T-helper 2 cell (primary cell): ENCODE data around the gene ZFPL1.

Source experiments
- DNase-seq, 5 experiments: peaks; one replicate each; pipeline versions ENCODE4 v3.0.0 to v3.0.0-alpha.2; 2012 to 2022

Gene ZFPL1

DNA sequence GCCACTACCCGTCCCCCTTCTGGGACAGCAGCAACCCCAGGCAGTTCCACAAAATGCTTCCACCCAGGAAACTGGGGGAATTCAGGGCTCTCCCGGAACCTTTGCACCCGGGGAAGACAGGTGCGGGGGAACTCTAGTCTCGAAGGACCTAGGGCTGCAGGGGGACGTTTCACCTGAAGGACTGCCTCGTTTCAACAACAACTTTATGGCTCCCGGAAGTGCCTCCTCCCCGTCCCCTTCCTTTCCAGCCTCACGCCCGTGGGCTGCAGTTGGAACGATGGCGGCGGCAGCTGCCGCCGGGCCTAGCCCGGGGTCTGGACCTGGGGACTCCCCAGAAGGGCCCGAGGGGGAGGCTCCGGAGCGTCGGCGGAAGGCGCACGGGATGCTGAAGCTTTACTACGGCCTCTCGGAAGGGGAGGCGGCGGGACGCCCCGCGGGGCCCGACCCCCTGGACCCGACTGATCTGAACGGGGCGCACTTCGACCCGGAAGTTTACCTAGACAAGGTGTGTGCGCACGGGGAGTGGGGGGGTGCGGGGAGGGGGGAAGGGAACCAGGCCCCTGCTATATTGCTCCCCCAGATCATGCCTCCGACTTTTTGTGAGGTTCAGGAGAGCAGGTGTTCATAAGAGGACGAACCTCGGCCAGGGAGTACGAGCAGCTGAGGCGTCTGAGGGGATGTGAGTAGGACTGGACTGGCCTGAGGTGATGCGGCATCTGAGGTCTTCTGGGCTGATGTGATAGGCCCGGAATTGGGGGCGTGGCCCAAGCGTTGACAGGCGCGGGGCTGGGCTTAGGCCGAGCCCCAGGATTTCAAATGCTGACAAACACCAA is 12.2 kb downstream of the ZFPL1 start, which contains the start of gene VPS51:
Gene VPS51, plus strand, starts transcription at position 241 of the 833 bp plus-strand sequence. Its CDS starts 37 bp downstream, at position 278.
- DNase-seq: peak; percentile 53 to 96 (median 78)

DNA sequence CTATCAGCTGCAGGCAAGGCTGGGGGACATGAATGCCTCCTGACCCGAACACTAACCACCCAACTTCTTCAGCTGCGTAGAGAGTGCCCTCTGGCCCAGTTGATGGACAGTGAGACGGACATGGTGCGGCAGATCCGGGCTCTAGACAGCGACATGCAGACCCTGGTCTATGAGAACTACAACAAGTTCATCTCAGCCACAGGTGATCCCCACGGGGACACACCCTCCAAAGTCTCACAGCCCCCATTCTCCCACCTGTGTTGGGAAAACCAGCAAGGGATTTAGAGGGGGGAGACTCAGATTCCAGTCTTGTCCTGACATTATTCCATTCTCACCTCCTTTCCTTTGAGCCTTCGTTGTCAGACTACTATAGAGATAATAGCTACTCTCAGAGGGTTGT is 12.9 kb downstream of the ZFPL1 start:
- DNase-seq: no peak

DNA sequence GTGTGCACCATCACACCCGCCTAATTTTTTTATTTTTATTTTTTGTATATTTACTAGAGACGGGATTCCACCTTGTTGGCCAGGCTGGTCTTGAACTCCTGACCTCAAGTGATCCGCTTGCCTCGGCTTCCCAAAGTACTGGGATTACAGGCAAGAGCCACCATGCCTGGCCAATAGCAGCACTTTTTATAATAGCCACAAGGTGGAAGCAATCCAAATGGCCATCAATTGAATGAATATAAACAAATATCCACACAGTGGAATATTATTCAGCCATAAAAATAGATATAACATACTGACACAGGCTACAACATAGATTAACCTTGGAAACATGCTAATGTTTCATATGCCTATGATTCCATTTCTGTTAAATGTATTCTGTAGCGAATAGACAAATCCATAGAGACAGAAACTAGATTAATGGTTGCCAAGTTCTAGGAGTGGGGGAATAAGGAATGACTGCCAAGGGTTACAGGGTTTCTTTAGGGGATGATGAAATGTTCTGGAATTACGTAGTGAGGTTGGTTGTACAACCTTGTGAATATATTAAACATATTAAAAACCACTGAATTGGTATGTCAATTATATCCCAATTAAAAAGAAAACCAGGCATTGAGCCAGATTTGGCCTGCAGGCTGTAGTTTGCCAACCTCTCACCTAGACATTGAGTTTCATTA is 16.8 kb downstream of the ZFPL1 start:
- no peak for DNase-seq

DNA sequence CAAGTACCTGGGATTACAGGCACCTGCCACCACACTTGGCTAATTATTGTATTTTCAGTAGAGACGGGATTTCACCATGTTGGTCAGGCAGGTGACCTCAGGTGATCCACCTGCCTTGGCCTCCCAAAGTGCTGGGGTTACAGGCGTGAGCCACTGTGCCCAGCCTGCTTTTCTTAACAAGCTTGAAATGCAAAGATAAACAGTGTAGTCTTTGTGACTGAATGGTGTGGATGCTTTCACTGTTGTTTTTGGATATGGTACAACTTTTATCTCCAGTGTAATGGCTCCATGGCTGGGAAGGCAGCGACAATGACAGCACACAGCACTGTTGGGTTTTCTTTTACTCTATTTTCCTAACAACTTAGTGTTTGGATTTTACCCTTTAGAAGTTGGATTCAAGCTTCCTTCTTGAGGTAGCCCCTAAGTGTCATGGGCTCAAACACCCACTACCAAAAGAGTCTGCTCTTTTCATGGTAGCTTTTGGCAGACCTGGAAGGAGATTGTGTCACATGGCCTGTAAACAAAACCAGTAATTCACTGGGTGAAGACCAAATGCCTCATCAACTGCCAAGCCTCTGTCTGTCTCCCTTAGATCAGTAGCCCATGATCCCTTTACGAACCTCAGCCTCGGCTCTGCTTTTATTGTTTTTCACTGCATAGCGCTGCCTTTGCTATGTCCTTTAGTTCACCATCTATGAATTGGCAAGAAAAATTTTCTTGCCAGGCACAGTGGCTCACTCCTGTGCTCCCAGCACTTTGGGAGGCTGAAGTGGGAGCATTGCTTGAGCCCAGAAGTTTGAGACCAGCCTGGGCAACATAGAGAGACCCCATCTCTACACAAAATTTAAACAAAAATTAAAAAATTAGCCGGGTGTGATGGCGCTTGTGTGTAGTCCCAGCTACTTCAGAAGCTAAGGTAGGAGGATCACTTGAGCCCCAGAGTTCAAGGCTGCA is 18.4 kb downstream of the ZFPL1 start:
- no peak for DNase-seq

DNA sequence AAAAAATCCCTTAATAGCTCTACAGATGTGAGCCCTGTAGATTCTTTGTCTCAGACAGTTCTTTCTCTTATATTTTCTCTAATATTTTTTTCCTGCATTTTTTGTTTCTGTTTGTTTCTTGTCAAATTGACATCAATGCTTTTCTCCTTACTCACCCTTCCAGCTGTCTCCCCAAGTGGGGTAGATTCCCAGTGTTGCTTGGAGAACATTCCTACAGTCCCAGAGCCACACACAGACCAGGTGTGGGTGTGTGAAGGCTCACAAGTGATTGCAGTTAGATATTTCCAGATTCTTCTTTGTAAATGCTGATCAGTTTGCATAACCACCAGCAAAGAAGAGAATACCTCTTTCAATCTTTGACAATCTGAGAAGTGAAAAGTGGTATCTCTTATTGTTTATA is 19.5 kb downstream of the ZFPL1 start:
- DNase-seq: no peak

DNA sequence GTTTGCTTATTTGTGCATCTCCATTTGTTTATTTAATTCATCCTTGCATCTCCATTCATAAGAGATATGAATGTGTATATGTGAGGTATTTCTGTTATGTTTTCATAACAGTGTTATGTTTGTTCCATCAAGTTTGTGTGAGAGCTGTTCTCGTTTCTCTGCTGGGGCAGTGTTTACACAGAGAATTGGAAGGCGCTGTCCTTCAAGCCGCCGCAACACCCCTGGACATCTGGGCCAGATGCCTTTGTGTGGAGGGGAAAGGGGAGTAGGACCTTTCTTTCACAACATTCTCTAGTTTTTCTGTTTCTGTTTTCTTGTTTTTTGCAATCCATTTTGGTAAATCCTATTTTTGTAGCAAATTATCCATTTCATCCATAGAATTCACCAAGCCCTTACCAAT is 20.6 kb downstream of the ZFPL1 start:
- DNase-seq: no peak

DNA sequence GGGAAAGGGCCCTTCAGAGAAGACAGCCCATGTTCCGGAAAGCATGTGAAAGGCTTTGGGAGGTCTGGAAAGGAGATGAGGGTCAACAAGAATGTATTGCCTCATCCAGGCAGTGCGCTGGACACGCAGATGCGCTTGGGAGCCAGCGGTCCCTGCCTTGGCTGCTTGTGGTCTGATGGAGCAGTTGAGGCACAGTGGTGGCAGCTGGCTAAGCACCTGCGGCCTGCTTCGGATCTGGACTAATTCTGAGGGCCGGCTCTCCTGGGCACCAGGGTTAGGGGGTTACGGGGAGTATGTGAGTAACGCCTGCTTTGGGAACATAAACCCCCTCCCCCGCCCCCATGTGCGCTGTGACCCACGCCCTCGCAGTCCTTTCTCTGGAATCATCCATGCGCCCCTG is 23.1 kb downstream of the ZFPL1 start:
- no peak for DNase-seq

DNA sequence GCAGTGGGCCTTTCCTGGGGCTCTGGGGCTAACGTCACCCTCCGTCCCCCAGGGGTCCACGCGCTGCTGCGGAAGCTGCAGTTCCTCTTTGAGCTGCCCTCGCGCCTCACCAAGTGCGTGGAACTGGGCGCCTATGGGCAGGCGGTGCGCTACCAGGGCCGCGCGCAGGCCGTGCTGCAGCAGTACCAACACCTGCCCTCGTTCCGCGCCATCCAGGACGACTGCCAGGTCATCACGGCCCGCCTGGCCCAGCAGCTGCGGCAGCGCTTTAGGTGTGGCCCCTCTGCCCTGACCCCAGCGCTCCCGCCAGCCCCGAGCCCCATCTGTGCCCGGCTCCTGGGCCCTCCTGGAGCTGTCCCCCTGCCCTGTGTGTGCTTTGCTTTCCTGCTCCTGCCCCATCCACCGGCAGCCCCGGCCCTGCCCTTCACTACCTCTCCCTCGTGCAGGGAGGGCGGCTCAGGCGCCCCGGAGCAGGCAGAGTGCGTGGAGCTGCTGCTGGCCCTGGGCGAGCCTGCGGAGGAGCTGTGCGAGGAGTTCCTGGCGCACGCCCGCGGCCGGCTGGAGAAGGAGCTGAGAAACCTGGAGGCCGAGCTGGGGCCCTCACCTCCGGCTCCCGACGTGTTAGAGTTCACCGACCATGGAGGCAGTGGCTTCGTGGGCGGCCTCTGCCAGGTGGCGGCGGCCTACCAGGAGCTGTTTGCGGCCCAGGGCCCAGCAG is 23.9 kb downstream of the ZFPL1 start:
- no peak for DNase-seq

DNA sequence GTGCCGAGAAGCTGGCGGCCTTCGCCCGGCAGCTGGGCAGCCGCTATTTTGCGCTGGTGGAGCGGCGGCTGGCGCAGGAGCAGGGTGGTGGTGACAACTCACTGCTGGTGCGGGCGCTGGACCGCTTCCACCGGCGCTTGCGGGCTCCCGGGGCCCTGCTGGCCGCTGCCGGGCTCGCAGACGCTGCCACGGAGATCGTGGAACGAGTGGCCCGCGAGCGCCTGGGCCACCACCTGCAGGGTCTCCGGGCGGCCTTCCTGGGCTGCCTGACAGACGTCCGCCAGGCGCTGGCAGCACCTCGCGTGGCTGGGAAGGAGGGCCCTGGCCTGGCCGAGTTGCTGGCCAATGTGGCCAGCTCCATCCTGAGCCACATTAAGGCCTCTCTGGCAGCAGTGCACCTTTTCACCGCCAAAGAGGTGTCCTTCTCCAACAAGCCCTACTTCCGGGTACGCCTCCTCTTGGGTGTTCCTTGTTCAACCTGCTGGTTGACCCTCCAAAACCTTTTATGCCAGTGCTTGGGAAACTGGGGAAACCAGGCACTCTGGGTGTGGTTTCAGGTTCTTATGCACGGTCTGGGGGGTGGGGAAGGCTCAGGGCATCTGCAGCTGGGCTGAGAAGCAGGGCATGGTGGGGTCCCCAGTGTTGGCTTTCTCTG is 24.6 kb downstream of the ZFPL1 start:
- DNase-seq: no peak

DNA sequence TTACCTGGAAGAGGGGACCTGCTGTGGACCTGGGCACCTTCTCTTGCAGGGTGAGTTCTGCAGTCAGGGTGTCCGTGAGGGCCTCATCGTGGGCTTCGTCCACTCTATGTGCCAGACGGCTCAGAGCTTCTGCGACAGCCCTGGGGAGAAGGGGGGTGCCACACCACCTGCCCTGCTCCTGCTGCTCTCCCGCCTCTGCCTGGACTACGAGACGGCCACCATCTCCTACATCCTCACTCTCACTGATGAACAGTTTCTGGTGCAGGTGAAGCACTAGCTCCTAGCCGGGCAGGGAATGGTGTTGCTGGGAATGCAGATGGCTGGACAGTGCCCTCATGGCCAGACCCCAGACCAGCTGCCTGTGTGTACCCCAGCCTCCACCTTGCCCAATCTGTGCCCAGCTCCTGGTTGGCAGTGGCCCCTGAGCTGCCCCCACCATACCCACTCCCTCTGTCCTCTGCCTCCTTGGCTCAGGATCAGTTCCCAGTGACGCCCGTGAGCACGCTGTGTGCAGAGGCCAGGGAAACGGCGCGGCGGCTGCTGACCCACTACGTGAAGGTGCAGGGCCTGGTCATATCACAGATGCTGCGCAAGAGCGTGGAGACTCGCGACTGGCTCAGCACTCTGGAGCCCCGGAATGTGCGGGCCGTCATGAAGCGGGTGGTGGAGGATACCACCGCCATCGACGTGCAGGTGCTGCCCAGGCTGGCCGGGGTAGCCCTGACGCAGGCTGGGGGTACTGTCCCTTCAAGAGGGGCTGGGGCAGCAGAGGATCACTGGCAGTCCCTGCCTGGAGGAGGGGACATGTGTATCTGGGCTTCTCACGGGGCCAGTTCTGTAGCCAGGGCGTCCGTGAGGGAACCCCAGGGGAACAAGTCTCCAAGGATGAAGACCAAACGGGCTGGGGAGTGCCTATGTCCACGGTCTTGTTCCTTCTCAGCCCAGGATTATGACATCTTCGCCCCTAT is 25.5 kb downstream of the ZFPL1 start:
- DNase-seq: no peak

DNA sequence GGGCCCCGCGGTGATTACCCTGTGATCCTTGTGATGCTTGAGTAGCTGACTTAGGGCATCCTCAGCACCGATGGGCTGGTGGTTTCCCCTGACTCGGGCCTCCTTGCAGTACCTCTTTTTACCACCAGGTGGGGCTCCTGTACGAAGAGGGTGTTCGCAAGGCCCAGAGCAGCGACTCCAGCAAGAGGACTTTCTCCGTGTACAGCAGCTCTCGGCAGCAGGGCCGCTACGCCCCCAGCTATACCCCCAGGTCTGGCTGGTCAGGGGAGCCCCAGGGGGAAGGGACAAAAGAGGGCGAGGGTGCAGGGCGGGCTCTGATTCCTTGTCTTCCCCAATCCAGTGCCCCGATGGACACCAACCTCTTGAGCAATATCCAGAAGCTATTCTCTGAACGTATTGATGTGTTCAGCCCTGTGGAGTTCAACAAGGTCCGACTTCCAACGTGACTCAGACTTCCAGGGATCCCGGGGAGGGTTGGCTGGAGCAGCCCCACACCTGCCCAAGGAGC is 26.4 kb downstream of the ZFPL1 start:
- peak; percentile 81 to 96 (median 89) for DNase-seq

DNA sequence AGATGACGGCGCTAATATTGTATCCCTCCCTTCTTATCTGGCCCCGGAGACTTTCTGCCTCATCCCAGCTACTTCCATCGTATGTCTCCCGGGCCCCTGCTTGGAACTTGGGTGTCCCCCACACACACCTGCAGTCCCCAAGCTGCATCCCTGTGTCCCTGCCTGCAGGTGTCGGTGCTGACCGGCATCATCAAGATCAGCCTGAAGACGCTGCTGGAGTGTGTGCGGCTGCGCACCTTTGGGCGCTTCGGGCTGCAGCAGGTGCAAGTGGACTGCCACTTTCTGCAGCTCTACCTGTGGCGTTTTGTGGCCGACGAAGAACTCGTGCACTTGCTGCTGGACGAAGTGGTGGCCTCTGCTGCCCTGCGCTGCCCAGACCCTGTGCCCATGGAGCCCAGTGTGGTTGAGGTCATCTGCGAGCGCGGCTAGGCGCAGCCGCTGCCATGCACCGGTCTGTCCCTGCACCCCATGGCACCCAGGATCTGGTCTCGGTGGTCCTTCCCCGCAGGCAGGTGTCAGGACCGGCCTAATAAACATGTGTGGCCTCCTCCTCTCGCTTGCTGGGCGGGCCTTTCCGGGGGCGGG is 27.2 kb downstream of the ZFPL1 start:
- no peak for DNase-seq

DNA sequence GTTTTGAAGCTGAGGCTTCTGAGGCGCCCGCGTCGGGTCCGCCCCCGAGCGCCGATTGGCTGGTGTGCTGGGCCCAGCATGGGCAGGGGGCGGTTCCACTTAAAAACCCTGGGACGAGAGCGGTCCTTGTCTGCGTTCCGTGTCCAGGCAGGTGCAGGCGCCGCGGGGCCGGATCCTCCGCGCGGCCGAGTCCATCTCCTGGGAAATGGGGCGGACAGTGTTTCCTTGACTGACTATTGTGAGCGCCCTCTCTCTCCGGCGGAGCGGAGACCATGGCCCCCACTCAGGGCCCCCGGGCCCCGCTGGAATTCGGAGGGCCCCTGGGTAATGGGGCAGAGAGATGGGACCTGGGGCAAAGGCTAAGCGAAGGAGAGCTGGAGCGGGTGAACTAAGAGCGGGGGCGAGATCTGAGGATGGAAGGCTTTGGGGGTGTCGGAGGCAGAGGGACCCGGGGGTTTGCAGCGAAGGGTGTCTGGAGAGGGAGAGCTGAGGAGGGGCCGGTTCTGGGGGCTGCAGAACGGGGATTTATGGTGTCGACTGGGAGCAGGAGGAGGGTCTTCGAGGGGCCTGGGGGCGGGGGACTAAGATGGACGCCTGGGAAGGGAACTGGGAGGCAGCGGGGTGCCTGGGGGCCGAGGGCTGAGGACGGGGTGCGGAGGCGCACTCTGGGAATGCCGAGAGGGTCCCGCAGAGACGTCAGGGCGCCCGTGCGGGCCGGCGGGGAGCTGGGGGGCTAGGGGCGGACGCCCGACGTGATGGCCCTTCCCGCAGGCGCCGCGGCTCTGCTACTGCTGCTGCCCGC is 27.9 kb downstream of the ZFPL1 start, which contains the start of gene TM7SF2:
Gene TM7SF2, plus strand, starts transcription at position 129 of the 802 bp plus-strand sequence. Its CDS starts 144 bp downstream, at position 273.
- DNase-seq: peak; percentile 86 to 96 (median 91)

DNA sequence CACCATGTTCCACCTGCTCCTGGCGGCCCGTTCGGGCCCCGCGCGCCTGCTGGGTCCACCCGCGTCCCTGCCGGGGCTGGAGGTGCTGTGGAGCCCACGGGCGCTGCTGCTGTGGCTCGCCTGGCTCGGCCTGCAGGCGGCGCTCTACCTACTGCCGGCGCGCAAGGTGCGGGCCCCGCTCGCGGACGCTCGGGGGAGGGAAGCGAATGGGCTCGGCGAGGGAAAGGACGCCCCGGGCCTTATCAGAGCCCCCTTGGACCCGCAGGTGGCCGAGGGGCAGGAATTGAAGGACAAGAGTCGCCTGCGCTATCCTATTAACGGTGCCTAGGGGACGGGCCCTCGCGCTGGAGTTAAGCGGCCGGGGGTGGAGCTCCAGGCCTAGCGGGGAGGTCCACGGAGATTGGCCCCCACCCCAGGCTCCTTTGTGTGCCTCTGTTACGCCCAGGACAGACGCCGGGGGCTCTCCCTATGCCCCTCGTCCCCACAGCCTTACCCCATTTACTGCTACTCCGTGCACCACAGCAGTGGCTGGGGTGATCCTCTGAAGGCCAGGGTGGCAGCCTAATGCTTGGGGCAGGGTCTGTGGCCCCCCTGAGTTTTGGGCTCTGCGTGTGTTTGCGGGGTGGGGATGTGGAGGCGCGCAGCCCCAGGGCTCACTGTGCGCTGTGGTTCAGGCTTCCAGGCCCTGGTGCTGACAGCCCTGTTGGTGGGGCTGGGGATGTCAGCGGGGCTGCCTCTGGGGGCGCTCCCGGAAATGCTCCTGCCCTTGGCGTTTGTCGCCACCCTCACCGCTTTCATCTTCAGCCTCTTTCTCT is 28.7 kb downstream of the ZFPL1 start:
- DNase-seq: peak; percentile 58 to 83 (median 65)

DNA sequence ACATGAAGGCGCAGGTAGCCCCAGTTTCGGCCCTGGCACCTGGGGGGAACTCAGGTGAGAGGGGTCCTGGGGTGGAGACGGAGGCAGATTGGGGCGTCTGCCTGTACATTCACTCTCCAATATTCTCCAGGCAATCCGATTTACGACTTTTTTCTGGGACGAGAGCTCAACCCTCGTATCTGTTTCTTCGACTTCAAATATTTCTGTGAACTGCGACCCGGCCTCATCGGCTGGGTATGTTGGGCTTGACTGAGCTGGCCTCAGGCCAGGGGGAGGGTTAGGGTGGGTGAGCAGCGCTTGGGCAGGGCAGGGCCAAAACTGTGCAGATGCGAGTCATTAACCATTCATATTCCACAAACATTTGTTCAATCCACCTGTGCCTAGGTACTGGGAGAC is 29.3 kb downstream of the ZFPL1 start:
- DNase-seq: no peak

DNA sequence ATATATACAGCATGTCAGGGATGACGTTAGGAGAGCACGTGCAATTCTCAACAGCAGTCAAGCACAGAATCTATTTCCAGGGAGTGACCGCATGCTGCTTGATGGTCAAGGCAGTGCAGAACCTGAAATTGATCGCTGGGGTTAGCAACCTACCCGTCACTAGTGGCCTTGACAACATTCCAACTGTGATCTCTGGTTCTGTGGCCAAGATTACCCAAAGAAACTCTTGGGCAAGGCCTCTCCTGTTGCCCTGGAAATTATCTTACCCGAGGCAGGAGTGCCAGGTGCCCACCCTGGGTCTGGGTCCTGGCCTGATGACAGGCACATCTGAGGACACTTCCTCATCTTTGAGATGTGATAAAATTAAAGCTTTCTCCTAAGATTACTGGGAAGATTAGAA is 29.8 kb downstream of the ZFPL1 start:
- no peak for DNase-seq

DNA sequence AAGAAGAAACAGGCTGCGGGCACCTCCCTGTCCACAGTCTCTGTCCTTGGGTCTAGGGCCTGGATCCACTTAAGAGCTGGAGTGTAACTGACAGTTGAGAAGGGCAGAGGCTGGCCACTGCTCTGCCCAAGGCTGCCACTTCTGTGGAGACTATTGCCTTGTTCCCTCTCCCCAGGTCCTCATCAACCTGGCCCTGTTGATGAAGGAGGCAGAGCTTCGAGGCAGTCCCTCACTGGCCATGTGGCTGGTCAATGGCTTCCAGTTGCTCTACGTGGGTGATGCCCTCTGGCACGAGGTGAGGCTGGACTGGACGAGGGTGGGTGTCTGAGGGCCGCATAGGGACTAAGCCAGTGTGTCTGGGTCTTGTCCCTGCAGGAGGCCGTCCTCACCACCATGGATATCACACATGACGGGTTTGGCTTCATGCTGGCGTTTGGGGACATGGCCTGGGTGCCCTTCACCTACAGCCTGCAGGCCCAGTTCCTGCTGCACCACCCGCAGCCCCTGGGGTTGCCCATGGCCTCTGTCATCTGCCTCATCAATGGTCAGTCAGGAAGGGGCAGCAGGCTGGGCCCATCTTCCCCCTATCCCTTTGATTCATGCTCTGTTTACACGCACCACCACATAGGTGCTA is 30.6 kb downstream of the ZFPL1 start:
- DNase-seq: no peak
